Mesendoderm (in vitro differentiated cells): ENCODE measurements around the gene ATRIP.

Experiments used
- DNase-seq: peaks from one replicate; pipeline ENCODE4 v3.0.0; 2013
- H2AK5ac ChIP-seq: 2 replicates; pipeline ENCODE4 v1.6.1; 2013; ENCODE audit warnings: low read length, inconsistent platforms
- H2BK120ac ChIP-seq: 2 replicates; pipeline ENCODE4 v1.6.1; 2013; ENCODE audit warnings: low read depth, mild to moderate bottlenecking, low read length, moderate library complexity, mixed read lengths
- H2BK15ac ChIP-seq: replicated peaks from 2 replicates; pipeline ENCODE4 v1.6.1; 2013; ENCODE audit warnings: low read depth, mild to moderate bottlenecking, moderate library complexity
- H2BK5ac ChIP-seq: 2 replicates; pipeline ENCODE4 v1.6.1; 2013; ENCODE audit warnings: low read length, inconsistent platforms
- H3K18ac ChIP-seq: 2 replicates; pipeline ENCODE4 v1.6.1; 2013; ENCODE audit warnings: mild to moderate bottlenecking, low read length, mixed read lengths
- H3K23ac ChIP-seq: one replicate; pipeline ENCODE4 v1.6.1; 2013; ENCODE audit warnings: low read length
- H3K27ac ChIP-seq: 2 replicates; pipeline ENCODE4 v1.5.1; 2013; ENCODE audit warnings: low read depth, mild to moderate bottlenecking, inconsistent platforms, low read length, moderate library complexity
- H3K27me3 ChIP-seq: 2 replicates; pipeline ENCODE4 v1.6.1; 2013; ENCODE audit warnings: low read length, control low read depth, mild to moderate bottlenecking, inconsistent platforms; ENCODE audit not compliant: insufficient read depth, poor library complexity
- H3K36me3 ChIP-seq: 2 replicates; pipeline ENCODE4 v1.6.1; 2013; ENCODE audit warnings: low read length, inconsistent platforms; ENCODE audit not compliant: control insufficient read depth, insufficient read depth
- H3K4ac ChIP-seq: one replicate; pipeline ENCODE4 v1.6.1; 2013; ENCODE audit warnings: low read depth, mild to moderate bottlenecking, low read length, moderate library complexity
- H3K4me1 ChIP-seq: 2 replicates; pipeline ENCODE4 v1.6.1; 2013; ENCODE audit warnings: low read depth, low read length, inconsistent platforms; ENCODE audit not compliant: control insufficient read depth
- H3K4me2 ChIP-seq: 2 replicates; pipeline ENCODE4 v1.6.1; 2013; ENCODE audit warnings: low read length
- H3K4me3 ChIP-seq: 2 replicates; pipeline ENCODE4 v1.5.1; 2013; ENCODE audit warnings: mild to moderate bottlenecking, low read length
- H3K56ac ChIP-seq: one replicate; pipeline ENCODE4 v1.6.1; 2013; ENCODE audit warnings: low read length
- H3K79me1 ChIP-seq: 2 replicates; pipeline ENCODE4 v1.6.1; 2013; ENCODE audit warnings: low read length, inconsistent platforms
- H3K79me2 ChIP-seq: 2 replicates; pipeline ENCODE4 v1.6.1; 2013; ENCODE audit warnings: mild to moderate bottlenecking, low read length; ENCODE audit not compliant: control insufficient read depth, insufficient read depth
- H3K9ac ChIP-seq: 2 replicates; pipeline ENCODE4 v1.6.1; 2013; ENCODE audit warnings: low read length, inconsistent platforms
- H4K5ac ChIP-seq: one replicate; pipeline ENCODE4 v1.6.1; 2013; ENCODE audit warnings: low read length
- H4K8ac ChIP-seq: one replicate; pipeline ENCODE4 v1.6.1; 2013; ENCODE audit warnings: low read depth, mild to moderate bottlenecking, control low read depth, low read length, moderate library complexity
- WGBS: extraction: QIAGEN DNeasy Blood & Tissue Kit; methylation state at CpG from one replicate; pipeline ENCODE4 v1.1.7; 2013; ENCODE audit warnings: low lambda C conversion rate, missing lambda C conversion rate; ENCODE audit not compliant: insufficient coverage; ENCODE audit errors: extremely low coverage; 5-methylcytosine and 5-hydroxymethylcytosine counted together

ATRIP gene

DNA sequence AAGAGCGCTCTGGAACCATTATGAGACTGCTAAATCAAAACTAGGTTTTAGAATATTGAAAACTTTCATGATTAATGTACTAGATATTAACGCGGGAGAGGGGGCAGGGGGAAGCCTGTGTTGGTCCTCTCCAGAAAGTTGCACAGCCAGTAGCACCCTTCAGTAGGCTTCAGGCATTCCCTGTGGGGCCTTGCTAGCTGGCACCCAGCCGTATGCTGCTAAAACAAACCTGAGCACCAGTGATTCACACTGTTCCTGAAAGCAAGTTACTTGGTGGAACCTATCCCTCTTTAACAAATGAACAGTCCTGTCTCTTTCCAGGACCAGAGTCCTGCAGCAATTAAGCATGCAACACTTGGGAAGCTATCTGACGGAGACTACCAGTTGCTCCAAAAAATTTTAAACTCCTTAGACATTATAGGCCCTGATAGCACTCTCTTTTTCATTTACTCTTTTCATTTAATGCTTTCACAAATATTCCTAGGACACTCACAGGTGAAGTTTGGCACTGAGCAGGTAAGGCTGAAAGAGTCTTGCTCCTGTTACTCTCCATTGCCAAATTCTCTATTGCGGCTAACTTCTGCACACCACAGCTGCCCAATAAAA lies 1.2 kb upstream of the ATRIP start:
- Histone ChIP-seq H4K5ac (no peak overlapping the region), H2BK15ac (no peak overlapping the region), H3K9ac (peak overlapping the region; percentile 91), H3K36me3 (peaks cover 4% of the 10 kb centered on the region), H3K79me2 (peaks cover 26% of the 10 kb centered on the region), H3K4me1 (peaks cover 8% of the 10 kb centered on the region), H4K8ac (no peak overlapping the region), H3K23ac (no peak overlapping the region), H3K4me3 (no peak overlapping the region), H3K27ac (no peak overlapping the region), H3K4me2 (no peak overlapping the region), H3K4ac (no peak overlapping the region), H2AK5ac (no peak overlapping the region), H3K56ac (no peak overlapping the region), H3K27me3 (no peaks in the 10 kb centered on the region), H2BK5ac (no peak overlapping the region), H2BK120ac (no peak overlapping the region), H3K79me1 (peaks cover 14% of the 10 kb centered on the region), H3K18ac (no peak overlapping the region)
- WGBS = no CpG with 5 or more reads among the region's 6 CpGs
- DNase-seq = no peak

DNA sequence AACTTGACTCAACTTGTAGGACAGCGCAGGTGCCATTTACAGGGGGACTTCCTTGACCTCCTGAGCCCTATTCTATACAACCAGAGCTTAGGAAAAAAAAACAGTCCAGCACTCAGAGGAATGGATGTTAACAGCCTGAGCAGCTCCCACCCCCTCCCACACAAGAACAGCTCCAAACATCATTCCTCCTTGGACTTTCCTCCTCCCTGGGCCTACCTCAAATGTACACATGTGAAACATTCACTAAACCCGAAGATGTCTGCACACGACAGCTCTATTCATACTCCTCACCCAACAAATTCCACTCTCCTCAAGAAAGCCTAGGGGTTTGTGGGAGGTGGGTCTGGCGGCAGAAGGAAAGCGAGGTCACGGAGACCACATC lies 503 bp upstream of the ATRIP start:
- Histone ChIP-seq H3K23ac (peak overlapping the region; percentile 15), H2BK5ac (peak overlapping the region; percentile 39), H2BK15ac (no peak overlapping the region), H3K18ac (no peak overlapping the region), H2AK5ac (peak overlapping the region; percentile 9), H4K5ac (no peak overlapping the region), H3K4me3 (peak overlapping the region; percentile 69), H3K27ac (no peak overlapping the region), H3K4me2 (peak overlapping the region; percentile 100), H3K27me3 (no peaks in the 10 kb centered on the region), H2BK120ac (no peak overlapping the region), H3K56ac (peak overlapping the region; percentile 97), H3K4me1 (peaks cover 8% of the 10 kb centered on the region), H3K79me2 (peaks cover 19% of the 10 kb centered on the region), H3K79me1 (peaks cover 14% of the 10 kb centered on the region), H3K9ac (peak overlapping the region; percentile 91), H3K36me3 (peaks cover 4% of the 10 kb centered on the region), H4K8ac (no peak overlapping the region), H3K4ac (no peak overlapping the region)
- no CpG with 5 or more reads among the region's 6 CpGs for WGBS
- DNase-seq = no peak

DNA sequence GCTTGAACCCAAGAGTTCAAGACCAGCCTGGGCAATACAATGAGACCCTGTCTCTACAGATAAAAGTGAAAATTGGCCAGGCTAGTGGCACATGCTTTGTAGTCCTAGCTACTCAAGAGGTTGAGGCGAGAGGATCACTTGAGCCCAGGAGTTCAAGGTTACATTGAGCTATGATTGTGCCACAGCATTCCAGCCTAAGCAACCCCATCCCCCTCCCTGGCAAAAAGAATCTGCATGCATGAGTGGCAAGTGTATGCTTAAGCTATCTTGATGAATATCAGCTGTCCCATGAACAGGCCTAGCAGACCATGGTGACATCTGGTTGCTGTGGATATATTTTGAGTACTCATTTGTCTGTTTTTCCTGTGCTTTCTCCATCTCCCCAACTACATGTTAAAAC lies 4.7 kb downstream of the ATRIP start:
- WGBS = no CpG with 5 or more reads among the region's 1 CpG
- no peak overlapping the region for H2BK5ac ChIP-seq
- no peak overlapping the region for H4K8ac ChIP-seq
- no peaks in the 10 kb centered on the region for H3K27me3 ChIP-seq
- H3K4me3 ChIP-seq = no peak overlapping the region
- peaks cover 10% of the 10 kb centered on the region for H3K79me1 ChIP-seq
- H3K18ac ChIP-seq = no peak overlapping the region
- no peak for DNase-seq
- H2BK120ac ChIP-seq = no peak overlapping the region
- no peak overlapping the region for H3K27ac ChIP-seq
- H3K4ac ChIP-seq = no peak overlapping the region
- H3K9ac ChIP-seq = no peak overlapping the region
- peaks cover 8% of the 10 kb centered on the region for H3K4me1 ChIP-seq
- H2AK5ac ChIP-seq = no peak overlapping the region
- no peak overlapping the region for H3K56ac ChIP-seq
- no peak overlapping the region for H2BK15ac ChIP-seq
- peaks cover 7% of the 10 kb centered on the region for H3K36me3 ChIP-seq
- no peak overlapping the region for H4K5ac ChIP-seq
- peaks cover 9% of the 10 kb centered on the region for H3K79me2 ChIP-seq
- H3K4me2 ChIP-seq = no peak overlapping the region
- H3K23ac ChIP-seq = no peak overlapping the region

DNA sequence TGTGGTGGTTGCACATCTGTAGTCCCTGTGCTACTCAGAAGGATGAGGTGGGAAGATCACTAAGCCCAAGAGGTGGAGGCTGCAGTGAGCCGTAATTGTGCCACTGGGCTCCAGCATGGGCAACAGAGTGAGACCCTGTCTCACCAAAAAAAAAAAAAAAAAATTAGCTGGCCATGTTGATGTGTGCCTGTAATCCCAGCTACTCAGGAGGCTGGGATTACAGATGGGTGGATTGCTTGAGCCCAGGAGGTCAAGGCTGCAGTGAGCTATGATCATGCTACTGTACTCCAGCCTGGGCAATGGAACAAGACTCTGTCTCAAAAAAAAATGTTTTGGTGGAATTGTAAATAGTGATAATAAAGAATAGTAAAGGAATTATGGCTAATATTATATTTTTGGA lies 9.9 kb downstream of the ATRIP start:
- no CpG with 5 or more reads among the region's 1 CpG for WGBS
- no peak overlapping the region for H2BK5ac ChIP-seq
- no peak overlapping the region for H3K23ac ChIP-seq

DNA sequence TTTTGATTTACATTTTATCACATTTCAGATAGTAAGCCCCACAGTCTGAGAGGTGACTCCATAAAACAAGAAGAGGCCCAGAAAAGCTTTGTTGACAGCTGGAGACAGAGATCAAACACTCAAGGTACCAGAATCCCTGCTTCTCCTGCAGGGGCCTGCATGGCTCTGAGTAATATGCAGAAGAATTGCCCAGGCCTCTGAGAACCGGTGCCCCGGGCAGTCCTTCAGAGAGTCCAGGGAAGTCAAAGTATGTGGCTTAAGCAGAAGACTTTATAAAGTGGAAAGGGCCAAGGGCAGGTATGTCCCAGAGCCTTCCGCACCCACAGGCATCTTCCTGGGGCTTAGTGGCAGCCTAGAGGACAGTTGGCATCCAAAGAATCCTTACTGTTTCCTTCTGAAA lies 12.8 kb downstream of the ATRIP start:
- H3K79me1 ChIP-seq = no peaks in the 10 kb centered on the region
- no peak overlapping the region for H3K4ac ChIP-seq
- no peak overlapping the region for H3K18ac ChIP-seq
- no peak overlapping the region for H2BK5ac ChIP-seq
- H4K8ac ChIP-seq = no peak overlapping the region
- no peak overlapping the region for H2AK5ac ChIP-seq
- no peaks in the 10 kb centered on the region for H3K4me1 ChIP-seq
- H3K36me3 ChIP-seq = peaks cover 13% of the 10 kb centered on the region
- WGBS = no CpG with 5 or more reads among the region's 3 CpGs
- no peak overlapping the region for H2BK15ac ChIP-seq
- no peak overlapping the region for H3K4me3 ChIP-seq
- H3K27me3 ChIP-seq = no peaks in the 10 kb centered on the region
- no peak overlapping the region for H3K56ac ChIP-seq
- H4K5ac ChIP-seq = no peak overlapping the region
- no peak overlapping the region for H3K23ac ChIP-seq
- H3K4me2 ChIP-seq = no peak overlapping the region
- H2BK120ac ChIP-seq = no peak overlapping the region
- H3K9ac ChIP-seq = no peak overlapping the region
- DNase-seq = no peak
- H3K27ac ChIP-seq = no peak overlapping the region
- H3K79me2 ChIP-seq = no peaks in the 10 kb centered on the region

More for the DNA sequence above, 9.9 kb downstream of the ATRIP start:
- Histone ChIP-seq H3K4me3 (no peak overlapping the region), H3K56ac (no peak overlapping the region), H3K36me3 (peaks cover 16% of the 10 kb centered on the region), H3K27me3 (no peaks in the 10 kb centered on the region), H2BK15ac (no peak overlapping the region), H3K27ac (no peak overlapping the region), H3K18ac (no peak overlapping the region), H3K79me1 (no peaks in the 10 kb centered on the region), H3K4me1 (no peaks in the 10 kb centered on the region), H2BK120ac (no peak overlapping the region), H4K8ac (no peak overlapping the region), H3K79me2 (no peaks in the 10 kb centered on the region), H3K4ac (no peak overlapping the region), H3K9ac (no peak overlapping the region), H3K4me2 (no peak overlapping the region), H2AK5ac (no peak overlapping the region), H4K5ac (no peak overlapping the region)
- no peak for DNase-seq
